Measurements from ENCODE around the gene HYCC2.
A peak's percentile ranks its signal among the peaks of the same experiment; 100 is the strongest.
"Not testable (repeated sequence)": the region's sequence is repeated elsewhere in the genome, so short reads cannot be mapped to it uniquely, and the experiment has no call there.

Gene HYCC2

DNA sequence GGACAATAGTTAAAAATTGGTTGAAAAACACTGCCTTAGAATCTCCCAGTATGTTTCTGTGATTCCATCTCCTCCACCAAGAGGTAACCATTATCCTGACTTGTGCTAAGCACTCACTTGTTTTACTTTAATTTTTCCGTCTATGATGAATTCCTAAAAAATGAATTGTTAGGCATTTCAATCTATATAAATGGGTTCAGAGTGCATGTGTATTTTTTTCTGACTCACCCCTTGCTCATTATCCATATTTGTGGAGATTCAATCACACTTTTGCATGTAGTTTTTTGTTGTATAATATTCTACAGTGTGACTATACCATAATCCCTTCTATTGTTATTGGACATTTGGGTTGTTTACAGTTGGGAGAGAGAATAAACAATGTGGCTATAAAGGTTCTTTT is 1.6 kb upstream of the HYCC2 start:
- DNase-seq (ENCODE audit: low read depth in 4 of 4, low spot score in 1 of 4) = no peak

DNA sequence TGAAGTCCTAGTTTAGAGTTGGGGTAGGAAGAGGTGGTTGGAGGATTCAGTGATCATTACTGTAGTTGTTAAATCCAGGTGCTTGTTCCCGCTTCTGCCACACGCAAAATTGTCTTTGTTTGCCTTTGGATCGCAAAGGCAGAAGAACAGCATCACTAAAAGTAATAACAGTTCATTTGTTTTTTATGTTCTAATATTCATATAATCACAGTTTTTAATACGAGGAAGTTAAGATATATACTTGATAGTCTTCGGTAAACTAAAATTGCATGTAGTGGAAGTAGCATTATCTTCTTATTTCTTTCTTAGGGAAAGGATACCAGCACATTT is 695 bp upstream of the HYCC2 start:
- DNase-seq (ENCODE audit: low read depth in 4 of 4, low spot score in 1 of 4) = no peak

DNA sequence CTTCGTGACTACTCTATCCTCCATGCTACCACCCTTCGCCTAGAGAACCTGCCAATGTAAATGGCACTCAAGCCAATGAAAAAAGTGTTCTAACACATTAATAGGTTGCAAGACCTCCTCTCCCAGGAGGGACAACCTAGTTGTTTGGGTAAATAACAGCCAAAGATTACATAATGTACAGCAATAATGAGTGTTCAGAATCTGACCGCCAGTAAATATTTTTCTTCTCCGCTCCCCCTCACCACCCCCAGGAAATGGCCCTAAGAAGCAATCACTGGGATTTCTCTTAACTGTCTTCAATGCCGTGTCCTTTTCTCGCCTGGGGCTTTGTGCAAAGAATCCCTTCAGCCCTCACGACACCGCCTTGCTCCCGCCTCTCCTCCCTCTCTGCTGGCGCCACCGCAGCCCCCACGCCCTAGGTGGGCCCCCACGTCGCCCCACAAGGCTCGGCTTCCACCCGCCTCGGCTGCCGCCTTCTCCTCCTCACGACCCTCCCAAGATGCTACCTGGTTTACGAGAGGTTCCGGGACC is 458 bp downstream of the HYCC2 start:
- DNase-seq (ENCODE audit: low read depth in 4 of 4, low spot score in 1 of 4) = no peak

DNA sequence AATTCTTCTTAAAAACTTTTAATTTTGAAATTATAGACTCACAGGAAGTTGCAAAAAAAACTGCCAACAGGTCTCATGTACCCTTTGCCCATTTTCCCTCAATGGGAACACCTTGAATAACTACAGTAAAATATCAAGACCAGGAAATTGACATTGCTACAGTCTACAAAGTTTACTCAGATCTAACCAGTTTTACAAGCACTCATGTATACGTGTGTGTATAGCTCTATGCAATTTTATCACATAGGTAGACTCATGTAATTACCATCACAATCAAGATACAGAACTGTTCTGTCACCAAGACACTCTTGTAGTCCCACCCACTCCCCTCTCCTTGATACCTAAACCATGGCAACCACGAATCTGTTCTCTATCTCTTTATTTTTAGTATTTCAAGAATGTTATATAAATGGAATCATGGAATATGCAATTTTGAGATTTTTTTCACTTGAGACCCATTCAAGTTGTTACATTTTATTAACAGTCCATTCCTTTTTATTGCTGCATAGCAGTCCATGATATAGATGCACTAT is 6.6 kb downstream of the HYCC2 start:
- no peak for DNase-seq (ENCODE audit: low read depth in 4 of 4, low spot score in 1 of 4)

DNA sequence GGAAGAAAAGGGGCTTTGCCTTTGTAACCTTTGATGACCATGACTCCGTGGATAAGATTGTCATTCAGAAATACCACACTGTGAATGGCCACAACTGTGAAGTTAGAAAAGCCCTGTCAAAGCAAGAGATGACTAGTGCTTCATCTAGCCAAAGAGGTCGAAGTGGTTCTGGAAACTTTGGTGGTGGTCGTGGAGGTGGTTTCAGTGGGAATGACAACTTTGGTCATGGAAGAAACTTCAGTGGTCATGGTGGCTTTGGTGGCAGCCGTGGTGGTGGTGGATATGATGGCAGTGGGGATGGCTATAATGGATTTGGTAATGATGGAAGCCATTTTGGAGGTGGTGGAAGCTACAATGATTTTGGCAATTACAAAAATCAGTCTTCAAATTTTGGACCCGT is 8.0 kb downstream of the HYCC2 start:
- peak in 1 of 4 experiments; percentile 23 for DNase-seq (ENCODE audit: low read depth in 4 of 4, low spot score in 1 of 4)

DNA sequence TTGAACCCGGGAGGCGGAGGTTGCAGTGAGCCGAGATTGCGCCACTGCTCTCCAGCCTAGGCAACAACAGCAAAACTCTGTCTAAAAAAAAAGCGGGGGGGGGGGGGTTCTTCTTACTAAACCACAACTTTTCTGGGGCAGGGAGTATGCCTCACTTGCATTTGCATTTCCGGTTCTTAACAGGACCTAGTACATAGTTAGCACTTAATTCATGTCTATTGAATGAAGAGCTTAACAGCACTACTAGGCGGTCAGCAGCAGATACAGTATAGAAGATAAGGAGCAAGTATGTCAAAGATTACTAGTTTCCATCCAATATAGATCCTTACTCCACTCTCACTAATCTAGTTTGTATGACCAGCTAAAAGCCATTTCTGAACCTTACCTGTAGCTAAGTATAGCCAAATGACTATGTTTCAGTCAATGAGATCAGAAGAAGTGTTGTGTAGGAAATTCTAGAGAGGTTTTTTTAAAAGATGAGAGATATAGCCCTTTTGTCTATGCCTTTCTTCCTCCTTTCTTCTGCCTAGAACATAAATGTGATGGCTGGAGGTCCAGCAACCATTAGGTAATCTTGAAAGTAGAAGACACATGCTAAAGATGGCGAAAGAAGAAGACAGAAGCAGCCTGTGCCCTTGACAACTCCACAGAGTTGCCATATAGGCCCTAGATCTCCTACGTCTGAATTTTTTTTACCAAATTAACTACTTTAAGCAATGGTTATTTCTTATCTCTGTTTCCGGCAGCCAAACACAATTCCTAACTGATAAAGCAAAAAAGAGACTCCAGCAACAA is 11.3 kb downstream of the HYCC2 start:
- no peak for DNase-seq (ENCODE audit: low read depth in 4 of 4, low spot score in 1 of 4)

DNA sequence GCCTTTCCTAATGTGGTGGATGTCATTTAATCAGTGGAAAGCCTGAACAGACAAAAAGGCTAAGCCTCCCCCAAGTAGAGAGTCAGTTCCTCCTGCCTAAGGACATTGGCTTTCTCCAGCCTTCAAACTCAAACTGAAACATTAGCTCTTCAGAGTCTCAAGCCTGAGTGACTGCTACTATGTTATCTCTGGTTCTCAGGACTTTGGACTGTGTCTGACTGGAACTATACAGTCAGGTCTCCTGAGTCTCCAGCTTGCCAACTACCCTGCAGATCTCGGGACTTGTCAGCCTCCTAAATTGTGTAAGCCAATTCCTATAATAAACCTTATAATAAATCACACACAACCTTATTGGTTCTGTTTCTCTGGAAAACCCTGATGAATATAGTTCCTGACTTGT is 12.6 kb downstream of the HYCC2 start:
- no peak for DNase-seq (ENCODE audit: low read depth in 4 of 4, low spot score in 1 of 4)

DNA sequence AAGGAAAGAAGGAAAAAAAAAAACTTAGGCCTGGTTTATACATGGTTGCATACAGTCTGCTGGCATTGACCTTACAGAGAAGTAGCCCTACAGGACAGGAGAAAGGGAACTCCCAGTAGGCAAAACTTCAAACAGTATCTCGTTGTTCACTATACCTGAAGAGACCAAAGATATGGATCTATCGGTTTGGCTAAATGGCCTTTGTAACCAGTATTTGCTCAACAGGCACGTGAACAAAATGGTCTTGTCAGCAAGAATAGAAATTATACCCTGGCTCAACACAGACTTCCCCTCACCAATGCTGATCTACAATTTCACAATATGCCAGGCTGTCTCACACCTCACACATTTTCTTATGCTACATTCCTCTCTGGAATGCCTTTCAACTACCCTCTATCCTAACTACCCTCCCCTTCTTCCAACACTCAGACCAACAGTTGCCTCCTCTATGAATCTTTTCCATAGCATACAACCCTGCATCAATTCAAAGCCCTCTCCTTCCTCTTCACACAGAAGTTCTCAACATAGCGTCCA is 13.7 kb downstream of the HYCC2 start:
- no peak for DNase-seq (ENCODE audit: low read depth in 4 of 4, low spot score in 1 of 4)

DNA sequence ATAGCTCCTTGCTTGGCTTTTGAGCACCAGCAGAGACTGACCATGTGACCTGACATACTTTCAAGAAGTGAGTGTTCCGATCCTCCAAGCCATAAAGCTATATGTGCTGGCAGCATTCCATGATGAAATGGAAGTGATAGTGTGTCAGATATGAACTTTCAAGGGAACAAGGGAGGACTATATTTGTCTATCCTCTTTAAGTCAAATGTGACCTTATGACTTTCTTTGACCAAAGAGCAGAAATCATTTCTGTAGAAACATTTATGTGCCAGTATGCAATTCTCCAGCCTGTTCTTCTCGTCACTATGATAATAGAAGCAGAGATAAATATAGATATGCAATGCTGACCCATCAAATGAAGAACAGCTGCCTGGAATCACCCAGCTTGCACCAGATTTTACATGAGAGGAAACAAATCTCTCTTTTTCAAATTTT is 14.4 kb downstream of the HYCC2 start:
- no peak for DNase-seq (ENCODE audit: low read depth in 4 of 4, low spot score in 1 of 4)

DNA sequence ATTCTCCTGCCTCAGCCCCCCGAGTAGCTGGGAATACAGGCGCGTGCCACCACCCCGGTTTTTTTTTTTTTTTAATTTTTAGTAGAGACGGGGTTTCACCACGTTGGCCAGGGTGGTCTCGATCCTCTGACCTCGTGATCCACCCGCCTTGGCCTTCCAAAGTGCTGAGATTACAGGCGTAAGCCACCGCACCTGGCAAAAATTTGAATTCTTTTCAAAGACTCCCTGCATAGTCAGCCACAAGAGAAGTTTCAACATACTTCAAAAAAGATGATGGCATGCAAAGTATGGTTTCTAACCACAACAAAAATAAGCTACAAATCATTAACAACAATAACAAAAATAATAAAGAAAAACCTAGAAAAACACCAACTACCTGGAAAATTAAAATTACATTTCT is 22.0 kb downstream of the HYCC2 start:
- no peak for DNase-seq (ENCODE audit: low read depth in 4 of 4, low spot score in 1 of 4)

DNA sequence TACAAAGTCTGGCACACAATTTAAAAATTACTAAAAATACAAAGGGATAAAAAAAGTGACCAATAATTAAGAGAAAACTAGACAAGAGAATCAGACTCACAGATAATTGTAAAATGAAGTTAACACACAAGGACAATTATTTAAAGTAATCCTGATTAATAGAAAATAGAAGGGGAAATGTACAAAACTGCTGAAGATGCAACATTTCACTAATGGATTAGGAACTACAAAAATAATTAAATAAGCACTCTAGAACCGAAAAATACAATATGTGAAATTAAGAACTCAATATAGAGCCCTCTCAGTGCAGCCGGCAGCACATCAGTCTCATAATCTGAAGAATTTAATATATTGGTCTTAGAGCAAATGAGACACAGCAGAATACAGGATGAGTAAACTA is 24.6 kb downstream of the HYCC2 start:
- no peak for DNase-seq (ENCODE audit: low read depth in 4 of 4, low spot score in 1 of 4)

DNA sequence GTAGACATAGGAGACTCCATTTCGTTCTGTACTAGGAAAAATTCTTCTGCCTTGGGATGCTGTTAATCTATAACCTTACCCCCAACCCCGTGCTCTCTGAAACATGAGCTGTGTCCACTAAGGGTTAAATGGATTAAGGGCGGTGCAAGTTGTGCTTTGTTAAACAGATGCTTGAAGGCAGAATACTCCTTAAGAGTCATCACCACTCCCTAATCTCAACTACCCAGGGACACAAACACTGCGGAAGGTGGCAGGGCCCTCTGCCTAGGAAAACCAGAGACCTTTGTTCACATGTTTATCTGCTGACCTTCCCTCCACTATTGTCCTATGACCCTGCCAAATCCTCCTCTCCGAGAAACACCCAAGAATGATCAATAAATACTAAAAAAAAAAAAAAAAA is 28.4 kb downstream of the HYCC2 start:
- not testable (repeated sequence) for DNase-seq (ENCODE audit: low read depth in 4 of 4, low spot score in 1 of 4)

DNA sequence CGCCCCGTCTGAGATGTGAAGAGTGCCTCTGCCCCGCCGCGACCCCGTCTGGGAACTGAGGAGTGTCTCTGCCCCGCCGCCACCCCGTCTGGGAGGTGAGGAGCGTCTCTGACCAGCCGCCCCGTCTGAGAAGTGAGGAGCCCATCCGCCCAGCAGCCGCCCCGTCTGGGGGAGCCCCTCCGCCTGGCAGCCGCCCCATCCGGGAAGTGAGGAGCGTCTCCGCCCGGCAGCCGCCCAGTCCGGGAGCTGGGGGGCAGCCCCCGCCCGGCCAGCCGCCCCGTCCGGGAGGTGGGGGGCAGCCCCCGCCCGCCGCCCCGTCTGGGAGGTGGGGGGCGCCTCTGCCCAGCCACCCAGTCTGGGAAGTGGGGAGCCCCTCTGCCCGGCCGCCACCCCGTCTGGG is 29.0 kb downstream of the HYCC2 start:
- DNase-seq (ENCODE audit: low read depth in 4 of 4, low spot score in 1 of 4) = not testable (repeated sequence)

DNA sequence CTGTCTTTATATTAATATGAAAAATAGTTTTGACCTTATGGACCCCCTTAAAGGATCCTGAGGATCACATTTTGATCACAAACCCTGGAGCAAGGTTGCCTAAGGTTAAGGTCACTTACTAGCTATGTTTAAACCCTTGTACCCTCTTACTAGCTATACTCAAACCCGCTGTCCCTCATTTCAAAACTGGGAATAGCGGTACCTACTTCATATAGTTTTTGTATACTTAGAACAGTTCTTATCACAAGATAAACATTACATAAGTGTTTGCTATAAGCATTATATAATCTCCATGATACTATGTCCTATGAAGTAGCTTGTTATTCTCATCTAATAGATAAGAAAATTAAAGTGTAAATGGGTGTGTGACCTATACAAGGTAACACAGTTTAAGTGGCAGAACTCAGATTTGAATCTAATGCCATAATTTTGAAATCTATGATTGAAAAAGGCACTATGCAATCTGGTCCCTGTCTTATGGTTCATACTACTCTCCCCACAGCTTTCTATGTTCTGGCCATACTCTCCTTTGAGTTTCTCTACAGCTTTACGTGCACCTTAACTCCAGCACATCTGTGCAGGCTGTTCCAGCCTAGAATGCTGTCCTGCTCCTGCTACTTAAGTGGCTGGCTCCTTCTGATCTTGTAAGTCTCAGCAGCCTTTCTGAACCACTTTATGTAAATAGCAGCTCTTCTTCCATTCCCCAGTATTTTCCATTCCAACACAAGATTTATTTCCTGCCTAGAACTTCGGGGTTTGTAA is 30.4 kb downstream of the HYCC2 start:
- no peak for DNase-seq (ENCODE audit: low read depth in 4 of 4, low spot score in 1 of 4)

DNA sequence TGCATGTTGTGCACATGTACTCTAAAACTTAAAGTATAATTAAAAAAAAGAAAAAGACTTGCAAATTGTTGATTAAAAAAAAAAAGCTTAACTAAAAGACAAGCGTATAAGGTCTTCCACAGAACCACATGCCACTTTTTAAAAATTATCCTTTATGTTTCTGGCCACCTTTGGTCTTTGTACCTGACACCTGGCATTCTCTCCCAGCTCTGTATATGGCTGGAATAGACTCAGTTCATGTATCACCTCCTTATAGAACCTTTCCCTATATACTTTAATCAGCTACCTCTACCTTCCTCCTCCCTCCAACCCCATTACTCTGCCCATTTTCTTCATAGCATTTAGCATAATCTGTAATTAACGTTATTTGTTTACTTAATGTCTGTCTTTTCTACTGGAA is 32.6 kb downstream of the HYCC2 start:
- DNase-seq (ENCODE audit: low read depth in 4 of 4, low spot score in 1 of 4) = no peak

DNA sequence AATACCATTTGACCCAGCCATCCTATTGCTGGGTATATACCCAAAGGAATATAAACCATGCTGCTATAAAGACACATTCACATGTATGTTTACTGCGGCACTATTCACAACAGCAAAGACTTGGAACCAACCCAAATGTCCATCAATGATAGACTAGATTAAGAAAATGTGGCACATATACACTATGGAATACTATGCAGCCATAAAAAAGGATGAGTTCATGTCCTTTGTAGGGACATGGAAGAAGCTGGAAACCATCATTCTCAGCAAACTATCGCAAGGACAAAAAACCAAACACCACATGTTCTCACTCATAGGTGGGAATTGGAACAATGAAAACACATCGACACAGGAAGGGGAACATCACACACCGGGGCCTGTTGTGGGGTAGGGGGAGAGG is 33.1 kb downstream of the HYCC2 start:
- not testable (repeated sequence) for DNase-seq (ENCODE audit: low read depth in 4 of 4, low spot score in 1 of 4)

DNA sequence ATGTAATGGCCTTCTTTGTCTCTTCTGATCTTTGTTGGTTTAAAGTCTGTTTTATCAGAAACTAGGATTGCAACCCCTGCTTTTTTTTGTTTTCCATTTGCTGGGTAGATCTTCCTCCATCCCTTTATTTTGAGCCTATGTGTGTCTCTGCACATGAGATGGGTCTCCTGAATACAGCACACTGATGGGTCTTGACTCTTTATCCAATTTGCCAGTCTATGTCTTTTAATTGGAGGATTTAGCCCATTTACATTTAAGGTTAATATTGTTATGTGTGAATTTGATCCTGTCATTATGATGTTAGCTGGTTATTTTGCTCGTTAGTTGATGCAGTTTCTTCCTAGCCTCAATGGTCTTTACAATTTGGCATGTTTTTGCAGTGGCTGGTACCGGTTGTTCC is 37.1 kb downstream of the HYCC2 start:
- not testable (repeated sequence) for DNase-seq (ENCODE audit: low read depth in 4 of 4, low spot score in 1 of 4)

DNA sequence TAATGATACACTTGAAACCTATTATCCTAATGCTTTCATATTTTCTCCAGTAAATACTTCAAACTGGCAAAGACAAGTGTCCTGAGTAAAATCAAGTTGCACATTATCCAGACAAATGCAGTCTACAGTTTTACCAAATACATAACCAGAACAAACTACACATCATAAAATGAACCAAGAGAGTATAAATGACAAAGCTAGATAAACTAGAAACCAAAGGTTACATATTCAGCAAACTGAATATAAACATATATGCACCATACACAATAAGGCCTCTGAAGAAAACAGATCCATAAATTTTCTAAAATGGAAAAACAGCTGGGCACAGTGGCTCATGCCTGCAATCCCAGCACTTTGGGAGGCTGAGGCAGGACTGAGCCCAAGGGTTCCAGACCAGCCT is 47.0 kb downstream of the HYCC2 start:
- DNase-seq (ENCODE audit: low read depth in 4 of 4, low spot score in 1 of 4) = no peak

DNA sequence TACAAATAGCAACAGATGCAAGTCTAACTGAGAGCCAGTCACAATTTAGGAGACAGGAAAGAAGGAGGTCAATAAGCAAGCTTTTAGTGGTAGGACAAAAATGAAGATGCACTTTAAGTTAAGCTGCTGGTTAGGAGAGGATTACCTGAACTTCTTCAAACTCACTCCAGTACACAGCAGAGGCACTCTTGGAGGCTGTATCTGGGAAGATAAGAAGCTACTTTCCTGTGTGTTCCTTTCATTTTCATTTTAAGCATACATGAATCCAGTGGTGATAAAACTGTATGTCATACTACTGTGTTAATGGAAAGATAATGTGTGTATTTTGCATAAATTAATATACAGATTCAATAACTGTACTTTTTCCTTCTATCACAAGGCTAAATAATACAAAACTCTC is 49.6 kb downstream of the HYCC2 start:
- DNase-seq (ENCODE audit: low read depth in 4 of 4, low spot score in 1 of 4) = no peak
